GM21447 (cell line): ENCODE data around the gene ARID5B.
A peak's percentile ranks its signal among the peaks of the same experiment; 100 is the strongest.

Experiments used
- ATAC-seq: cut with Tn5 transposase; IDR thresholded peaks from one replicate; pipeline ENCODE4 v1.9.1; 2021; ENCODE audit not compliant: unreplicated experiment

The ARID5B gene

GRCh38 chr10:61882621-61883370 lies 18.7 kb upstream of the ARID5B start:
- no peak for ATAC-seq

DNA sequence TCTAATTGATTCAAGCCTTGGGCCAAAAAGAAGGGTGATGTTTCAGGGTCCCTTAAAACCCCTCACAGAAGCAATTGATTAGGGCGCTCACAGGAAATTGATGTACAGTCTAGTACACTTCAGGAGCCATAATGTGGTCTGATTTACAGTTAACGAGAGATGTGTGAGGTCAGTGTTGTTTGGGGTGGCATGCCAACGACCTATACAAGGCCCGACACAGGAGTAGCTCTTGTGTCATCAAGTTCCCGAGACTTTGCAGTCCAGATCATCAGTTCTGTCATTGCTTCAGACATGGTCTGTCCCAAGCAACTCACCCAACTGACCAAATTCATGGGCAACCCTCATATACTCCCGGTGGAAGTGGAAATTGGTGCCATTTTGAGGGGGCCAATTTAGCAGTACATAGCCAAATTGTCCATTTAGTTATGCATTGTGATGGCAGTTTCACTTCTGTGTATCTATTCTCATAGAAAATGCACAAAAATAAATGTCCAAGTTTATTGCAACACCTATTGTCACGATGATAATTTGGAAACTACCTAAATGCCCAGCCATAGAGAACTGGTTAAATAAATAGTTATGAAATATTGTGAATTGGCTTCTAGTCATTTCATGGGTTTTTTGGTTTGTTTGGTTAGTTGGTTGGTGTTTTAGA lies 18.0 kb upstream of the ARID5B start:
- no peak for ATAC-seq

DNA sequence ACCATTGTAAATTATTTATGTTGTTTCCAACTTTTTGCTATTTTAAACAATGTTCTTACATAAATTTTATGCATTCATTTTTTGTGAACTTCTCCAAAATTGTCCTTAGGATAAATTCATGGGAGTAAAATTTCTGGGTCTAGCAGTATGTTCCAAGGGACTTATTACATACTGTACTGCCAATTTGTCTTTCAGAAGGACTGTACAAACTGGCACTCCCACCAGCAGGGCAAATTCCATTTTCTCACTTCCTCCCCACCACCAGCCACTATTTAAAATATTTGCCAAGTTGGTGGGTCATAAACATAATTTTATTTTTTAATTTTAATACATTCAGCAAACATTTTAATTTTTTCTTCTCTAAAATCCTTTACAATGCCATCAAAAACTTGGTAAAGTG lies 13.7 kb upstream of the ARID5B start:
- ATAC-seq, result no peak

DNA sequence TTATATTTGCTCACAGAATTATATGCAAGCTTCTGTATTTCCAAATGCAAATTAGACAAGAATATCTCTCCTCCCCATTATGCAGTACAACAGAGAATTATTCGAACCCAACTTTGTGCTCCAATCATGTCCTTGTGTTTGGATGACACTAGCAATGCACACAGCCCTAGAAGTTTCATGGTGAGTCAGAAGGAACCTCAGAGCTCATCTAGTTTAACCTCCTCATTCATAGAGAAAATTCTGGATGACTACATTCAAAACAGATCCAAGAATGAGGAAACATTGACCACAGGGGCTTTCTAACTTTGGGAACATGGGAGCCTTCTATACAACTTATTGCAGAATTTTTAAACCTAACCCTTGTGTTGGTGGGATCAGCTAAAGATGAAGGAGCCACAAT lies 12.8 kb upstream of the ARID5B start:
- no peak for ATAC-seq

GRCh38 chr10:61890430-61890829 lies 11.1 kb upstream of the ARID5B start:
- ATAC-seq, result no peak

GRCh38 chr10:61890881-61891409 lies 10.6 kb upstream of the ARID5B start:
- no peak for ATAC-seq

DNA sequence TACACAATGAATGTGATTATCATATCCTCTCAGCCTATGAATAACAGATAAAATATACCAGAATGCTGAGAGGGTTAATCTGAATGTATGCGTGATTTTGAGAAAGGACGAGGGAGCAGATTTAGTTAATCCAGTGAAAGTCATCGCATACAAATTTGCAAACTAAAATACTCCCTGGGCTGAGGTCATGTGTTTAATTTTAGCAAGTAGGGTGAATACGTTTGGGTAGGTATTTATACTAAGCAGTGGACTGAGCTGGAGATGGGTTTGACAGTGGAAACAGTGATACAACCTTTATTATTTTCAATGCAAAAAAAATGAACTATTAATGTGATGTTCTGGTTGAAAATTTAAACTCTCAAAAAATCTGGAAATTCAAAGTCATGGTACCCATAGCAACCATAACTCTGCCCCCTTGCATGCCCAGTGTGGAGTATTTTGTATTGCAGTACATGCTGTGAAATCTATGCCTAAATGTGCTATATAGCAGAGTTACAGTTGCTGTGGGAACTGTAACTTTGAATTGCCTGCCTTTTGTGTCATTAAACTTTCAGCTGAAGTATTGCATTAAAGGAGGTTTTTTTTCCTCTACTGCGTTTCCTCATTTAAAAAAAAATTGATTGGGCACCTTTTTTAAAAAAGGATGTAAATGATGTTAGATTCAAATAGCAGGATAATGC lies 9.5 kb upstream of the ARID5B start:
- ATAC-seq, result no peak

DNA sequence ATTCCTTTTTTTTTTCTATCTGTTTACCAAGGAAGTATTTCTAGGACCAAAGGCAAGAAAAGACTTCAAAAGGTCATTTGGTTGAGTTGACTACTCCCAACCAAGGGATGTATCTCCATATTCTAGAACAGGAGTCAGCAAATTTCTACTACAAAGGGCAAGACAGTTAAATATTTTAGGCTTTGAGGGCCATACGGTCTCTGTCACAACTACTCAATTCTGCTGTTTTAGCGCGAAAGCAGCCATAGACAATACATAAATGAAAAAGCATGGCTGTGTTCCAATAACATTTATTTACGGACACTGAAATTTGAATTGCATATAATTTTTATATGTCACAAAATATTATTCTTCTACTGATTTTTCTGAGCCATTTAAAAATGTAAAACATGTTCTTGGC lies 8.5 kb upstream of the ARID5B start:
- no peak for ATAC-seq

DNA sequence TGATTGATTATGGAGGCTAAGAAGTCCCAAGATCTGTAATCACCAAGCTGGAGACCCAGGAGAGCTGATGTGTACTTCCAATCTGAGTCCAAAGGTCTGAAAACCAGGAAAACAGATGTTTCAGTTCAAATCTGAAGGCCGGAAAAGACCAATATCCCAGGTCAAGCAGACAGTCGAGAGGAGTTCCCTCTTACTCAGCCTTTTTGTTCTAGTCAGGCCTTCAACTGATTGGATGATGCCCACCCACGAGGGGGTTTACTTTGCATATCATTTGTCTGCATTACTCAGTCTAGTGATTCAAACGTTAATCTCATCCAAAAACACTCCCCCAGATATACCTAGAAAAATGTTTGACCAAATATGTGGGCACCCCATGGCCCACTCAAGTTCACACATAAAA lies 7.4 kb upstream of the ARID5B start:
- no peak for ATAC-seq

DNA sequence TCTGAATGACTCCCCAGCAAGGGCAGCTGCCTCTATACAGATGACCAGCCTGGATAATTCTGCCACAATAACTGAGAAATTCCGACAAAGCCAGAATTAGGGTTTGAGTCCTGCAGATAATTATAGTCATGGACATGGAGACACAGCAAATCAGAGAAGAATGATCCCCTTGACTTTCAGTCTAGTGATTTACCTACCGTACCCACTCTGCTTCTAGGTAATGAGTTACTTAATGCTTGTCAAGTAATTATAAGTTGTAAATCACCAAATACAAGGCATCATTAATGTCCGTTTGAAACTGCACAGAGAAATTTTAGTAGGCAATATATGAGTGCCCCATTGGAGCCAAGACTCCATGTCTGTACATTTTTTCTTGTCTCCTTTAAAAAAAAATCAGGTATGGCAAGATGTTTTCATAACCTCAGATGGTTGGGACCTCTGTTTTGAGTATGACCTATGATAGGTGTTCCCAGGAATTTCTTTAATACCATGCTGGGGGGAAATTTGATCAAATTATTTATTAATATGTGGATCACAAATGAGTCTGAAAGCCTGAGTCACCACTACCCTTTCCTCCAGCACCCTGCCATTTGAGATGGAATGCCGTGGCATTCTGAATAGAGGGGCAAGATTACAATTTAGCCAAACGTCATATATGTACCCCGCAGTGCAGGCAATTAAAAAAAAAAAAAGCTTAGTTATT lies 5.5 kb upstream of the ARID5B start:
- ATAC-seq, result no peak

DNA sequence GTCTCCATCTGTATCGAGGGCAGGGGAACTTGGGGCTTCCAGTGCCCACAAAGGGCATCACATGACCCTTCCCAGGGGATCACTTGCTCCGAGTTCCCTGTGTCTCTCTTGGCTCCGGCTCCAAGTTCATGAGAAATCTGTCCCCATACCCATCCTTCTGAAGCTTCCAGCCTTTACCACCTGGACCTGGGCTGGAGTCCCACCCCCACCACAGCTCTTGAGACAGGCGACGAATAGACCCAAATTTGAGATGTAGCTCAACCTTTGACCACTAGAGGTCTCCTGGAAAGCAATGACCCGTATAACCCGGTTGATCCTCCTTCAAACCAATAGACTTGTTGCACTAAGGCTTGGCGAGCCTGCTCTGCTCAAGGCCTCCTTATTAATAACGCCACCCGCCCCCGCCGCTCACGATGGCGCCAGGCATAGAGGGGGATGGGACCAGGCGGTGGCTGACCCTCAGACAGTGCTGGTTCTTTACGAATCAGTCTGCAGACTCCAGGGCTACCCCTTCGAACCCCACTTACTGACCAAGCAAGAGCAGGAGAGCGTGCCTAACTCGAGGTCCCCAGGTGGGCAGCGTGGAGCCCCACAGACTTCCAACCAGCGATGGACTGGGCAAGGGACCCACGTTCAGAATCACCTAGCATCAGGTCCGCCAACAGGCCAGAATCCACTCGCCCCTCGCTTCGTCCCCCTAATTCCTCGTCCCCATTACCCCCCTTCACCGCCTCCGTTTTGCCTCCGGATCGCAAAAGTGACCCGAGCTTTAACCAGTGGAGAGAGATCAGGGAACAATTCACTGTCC lies 4.4 kb upstream of the ARID5B start:
- peak; percentile 62 for ATAC-seq

DNA sequence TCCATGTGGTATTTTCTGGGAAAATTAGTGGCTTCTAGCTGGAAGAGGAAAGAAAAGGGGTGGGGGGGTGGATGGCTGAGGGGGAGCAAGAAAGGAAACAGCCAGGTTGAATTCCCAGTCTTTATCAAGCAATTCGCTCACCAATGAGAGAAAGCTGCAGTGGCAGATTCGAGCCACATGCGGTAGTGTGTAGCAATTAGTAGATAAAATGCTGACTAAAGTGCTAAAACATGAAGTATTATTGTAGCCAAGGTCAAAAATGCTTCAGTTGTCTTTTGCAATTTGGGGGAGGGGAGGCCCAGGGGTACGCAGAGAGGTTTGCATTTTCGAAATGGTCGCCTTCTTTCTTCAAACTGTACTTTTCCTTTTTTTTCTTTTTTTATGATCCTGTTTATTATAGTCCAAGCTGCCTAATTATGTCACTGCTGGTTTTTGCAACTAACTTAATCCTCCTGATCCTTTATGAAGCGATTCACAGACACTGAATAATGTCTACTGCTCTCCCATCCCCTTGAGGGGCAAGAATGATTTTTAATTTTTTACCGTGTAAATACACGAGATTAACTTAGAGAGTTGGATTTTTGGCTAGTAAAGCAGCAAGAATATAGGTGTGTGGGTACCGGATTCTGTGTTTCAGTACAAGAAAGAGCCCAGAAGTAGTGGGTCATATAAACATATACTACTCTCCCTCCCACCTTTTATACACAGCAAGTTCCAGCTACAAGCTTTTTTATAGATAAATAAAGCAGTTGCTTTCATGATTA lies 3.6 kb upstream of the ARID5B start:
- no peak for ATAC-seq

DNA sequence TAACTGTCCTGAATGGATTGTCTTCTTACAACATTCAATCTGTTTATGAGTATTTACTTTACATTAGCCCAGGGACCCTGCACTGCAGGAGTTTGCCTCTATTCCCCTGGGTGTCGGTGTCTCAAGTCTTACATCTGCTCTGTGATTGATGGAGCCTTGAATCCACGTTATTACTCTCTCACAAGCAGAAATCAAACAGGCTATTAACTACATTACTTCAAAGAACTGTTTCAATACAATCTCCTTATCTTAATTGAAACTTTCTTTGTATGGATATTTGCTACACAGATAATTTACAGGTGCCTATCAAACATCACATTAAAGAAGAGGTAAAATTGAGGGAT lies 3.1 kb upstream of the ARID5B start:
- no peak for ATAC-seq

DNA sequence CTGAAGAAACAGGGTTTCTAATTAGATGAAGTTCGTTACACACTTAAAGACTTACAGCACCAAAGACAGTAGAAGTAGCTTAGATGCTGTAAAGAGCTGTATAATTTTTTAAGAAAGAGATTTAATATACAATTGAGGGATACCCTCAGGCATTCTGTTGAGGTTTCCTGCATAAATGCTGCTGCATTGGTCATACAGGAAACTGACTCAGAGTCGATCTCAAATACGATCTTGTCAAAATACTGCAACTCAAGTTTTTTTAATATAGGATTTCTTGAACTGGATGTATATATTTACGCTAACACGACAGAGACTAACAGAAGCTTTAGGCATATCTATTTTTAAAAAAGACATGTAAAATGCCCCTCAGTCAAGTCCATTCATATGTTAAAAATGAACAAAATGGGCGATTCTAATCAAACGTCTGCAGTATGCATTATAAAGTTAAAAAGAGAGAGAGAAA lies 2.4 kb upstream of the ARID5B start:
- no peak for ATAC-seq

DNA sequence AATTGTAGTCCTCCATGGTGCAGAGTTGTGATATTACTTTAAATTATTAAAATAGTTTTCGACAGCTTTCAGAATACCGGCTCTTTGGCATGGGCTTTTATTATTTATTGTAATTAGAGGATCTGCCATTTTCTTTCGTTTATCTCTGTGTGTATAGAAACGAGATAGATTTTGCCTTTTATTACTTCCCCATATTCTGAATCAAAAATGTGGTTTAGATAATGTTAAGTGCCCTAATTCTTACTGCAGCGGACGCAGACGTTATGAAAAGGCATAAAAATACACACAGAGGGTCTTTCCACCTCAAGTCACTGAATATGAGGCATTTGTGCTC lies 1.9 kb upstream of the ARID5B start:
- ATAC-seq, result no peak

DNA sequence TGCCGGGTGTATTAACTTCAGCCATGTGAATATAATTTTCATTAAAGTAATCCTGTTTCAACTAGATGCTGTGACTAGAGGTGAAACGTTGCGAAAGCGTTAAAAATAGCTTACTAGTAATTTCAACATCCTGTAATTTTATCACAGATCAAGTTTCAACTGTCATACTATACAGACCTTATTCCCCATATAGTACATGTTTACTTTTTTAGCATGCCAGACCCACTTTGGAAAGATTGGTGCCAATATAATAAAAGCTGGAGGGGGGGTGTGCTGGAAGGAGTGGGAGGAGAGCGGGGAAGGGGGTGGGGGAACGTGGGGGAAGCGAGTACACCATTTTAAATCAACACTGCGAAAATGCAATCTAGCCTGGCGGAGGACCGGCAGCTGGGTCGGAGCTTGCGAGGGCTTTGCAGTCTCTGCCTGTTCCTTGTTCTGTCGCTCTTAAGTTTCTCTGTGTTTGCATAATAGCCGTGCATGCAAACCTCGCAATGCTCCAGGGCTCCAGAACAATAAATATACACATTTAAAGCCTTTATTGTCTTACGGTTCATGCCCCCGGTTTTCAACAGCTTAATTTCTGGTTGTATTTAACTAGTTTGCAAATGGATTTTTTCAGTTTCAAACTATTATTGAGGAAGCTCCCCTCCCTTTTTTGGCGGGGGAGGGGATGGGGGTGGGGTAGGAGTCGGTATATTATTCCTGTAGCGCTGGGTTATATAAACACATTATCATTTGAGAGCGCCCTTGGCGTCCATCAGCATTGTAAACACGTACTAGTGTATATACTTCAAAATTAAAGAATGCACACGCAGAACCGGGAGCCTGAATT lies 1.3 kb upstream of the ARID5B start:
- ATAC-seq, result peak; percentile 34

GRCh38 chr10:61901829-61902444 lies 438 bp downstream of the ARID5B start:
- ATAC-seq, result no peak

GRCh38 chr10:61902445-61903220 lies 1.1 kb downstream of the ARID5B start:
- ATAC-seq, result peak; percentile 5
